HG03039 (cell line): ENCODE measurements around the gene SPTBN1.
A peak's percentile ranks its signal among the peaks of the same experiment; 100 is the strongest.
"Not testable (repeated sequence)": the region's sequence is repeated elsewhere in the genome, so short reads cannot be mapped to it uniquely, and the experiment has no call there.

Experiments used
- ATAC-seq: cut with Tn5 transposase; IDR thresholded peaks from one replicate; pipeline ENCODE4 v1.9.1; 2021; ENCODE audit warnings: mild to moderate bottlenecking, moderate library complexity; ENCODE audit not compliant: unreplicated experiment

Gene SPTBN1

GRCh38 chr2:54468673-54469072, 12.5 kb downstream of the SPTBN1 start:
- ATAC-seq, result no peak

- no peak for ATAC-seq
Measured at GRCh38 chr2:54469484-54470053, 13.4 kb downstream of the SPTBN1 start.

GRCh38 chr2:54470266-54470938, 14.3 kb downstream of the SPTBN1 start:
- ATAC-seq, result no peak

DNA sequence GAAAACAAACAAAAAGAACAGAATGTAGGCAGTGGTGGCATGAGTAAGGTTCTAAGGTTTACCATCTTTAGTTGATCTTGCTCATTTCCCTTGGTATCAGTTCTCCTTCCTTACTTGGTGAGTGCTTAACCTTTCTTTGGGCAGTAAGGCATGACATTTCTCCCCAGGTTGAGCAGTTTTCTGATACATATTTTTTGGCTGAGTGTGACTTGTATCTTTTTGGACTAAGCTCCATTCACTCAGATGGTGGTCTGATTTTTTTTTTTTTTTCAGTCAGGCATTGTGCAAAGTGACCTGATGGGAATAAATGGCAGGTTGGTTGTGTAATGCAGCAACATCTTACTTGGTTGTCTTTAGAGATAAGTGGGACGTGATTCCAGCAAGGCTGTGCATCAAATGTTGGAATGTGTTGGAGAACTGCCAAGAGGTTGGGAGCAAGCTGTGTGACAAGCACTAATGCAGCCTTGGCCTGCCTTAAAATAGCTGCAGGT, 15.1 kb downstream of the SPTBN1 start:
- peak; percentile 49 for ATAC-seq

GRCh38 chr2:54473851-54474250, 17.7 kb downstream of the SPTBN1 start:
- ATAC-seq, result no peak

DNA sequence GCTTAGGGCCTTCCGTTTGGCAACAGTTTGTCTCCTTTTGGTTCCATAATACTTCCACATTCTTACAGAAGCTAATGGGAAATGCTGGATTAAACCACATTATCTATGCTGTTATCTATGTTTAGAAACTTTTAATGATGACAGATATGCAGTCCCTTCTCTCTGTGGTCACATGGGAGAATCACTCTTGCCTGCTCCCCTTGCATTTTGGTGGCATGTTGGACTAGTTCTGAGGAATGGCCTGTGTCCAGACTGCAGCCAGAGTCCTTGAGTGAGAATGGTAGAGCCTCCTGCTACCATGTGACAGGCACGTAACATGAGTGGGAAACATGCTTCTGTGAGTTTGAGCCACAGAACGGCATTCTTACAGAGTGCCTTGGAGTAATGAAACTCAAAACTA, 19.2 kb downstream of the SPTBN1 start:
- ATAC-seq, result no peak

DNA sequence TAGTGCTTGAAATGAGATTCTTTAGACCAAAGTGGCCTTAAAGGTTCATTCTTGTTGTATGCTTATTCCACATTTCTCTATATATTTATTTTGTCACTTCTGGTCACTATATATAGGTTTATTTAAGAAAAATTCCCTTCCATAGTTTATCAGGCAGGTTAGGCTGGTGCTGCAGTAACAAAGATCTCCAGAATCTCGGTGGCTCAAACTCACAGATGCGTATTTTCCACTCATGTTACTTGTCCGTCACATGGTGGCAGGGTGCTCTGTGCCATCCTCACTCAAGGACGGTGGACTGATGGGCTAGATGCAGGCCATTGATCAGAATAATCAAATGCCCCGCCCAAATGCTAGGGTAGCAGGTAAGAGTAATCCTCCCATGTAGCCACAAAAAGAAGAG, 19.8 kb downstream of the SPTBN1 start:
- no peak for ATAC-seq

DNA sequence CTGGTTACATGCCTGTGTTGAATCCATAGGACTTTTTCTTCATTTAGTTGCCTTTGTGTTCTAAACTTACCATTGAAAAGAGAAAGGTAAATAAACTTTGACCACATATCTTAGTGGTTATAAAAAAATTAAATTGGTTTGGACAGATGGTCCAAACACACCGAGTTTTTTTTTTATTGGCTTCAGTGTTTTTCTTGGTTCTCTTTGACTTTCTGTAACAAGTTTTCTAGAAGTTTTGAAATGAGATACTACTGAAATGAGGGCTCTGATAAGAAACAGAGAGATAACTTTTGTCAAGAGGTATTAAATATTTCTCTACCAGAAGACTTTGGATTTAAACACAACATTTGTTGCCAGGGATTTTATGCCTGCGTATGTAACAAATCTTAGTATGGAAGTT, 20.7 kb downstream of the SPTBN1 start:
- ATAC-seq, result no peak

DNA sequence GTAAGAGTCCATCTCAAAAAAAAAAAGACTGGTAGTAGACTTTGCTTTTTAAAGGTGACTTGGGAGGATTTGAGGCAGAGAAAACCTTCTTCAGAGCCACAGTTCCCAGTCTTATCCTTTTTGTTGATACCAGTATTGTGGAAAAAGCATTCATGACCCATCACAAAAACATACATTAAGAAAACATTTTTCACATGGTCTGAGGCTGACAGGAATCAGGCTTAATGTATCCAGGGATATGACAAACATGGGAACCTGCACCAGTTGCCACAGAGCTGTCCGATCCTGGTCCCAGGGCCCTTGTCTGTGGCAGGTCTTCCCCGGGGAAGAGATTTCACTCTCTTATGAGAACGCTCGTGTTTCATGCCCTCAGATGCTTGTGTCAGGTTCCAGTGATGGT, 21.8 kb downstream of the SPTBN1 start:
- no peak for ATAC-seq

- ATAC-seq, result no peak
Measured at GRCh38 chr2:54478899-54479298, 22.8 kb downstream of the SPTBN1 start.

DNA sequence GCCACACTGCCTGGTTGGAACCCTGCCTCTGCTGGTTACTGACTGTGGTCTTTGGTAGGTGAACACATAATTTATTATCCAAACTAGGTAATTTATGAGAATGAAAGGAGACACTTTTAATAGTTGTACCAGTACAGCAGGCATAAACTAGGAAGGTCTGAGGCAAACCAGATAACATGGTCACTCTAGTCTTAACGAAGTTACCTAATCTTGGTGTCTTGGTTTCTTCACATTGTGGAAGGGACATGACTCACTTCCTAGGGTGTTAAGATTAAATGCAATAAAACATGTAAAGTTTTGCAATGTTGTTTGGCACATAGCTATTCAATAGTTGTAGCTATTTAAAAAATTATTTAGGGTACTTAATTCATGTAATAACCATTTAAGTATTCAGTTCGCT, 23.3 kb downstream of the SPTBN1 start:
- no peak for ATAC-seq

GRCh38 chr2:54480025-54480424, 23.9 kb downstream of the SPTBN1 start:
- peak; percentile 54 for ATAC-seq

DNA sequence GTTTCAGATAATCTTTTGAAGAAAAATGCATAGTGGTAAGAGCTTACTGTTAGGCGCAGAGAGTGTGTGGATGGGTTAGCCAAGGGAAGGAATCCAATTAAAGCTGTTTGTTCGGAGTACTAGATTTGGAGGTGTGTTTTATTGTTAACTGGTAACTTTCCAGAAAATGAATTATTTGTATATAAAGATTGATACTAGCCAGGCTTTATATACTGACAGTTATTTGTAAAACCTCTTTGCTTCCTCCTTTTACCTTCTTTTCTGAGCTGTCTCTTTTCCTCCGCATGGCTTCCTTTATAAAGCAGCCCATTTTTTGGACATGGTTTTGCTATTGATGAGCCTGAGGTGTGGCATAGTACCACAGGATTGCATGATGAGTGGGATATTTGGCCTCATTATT, 25.6 kb downstream of the SPTBN1 start:
- no peak for ATAC-seq

- ATAC-seq, result no peak
Measured at GRCh38 chr2:54482715-54483114, 26.6 kb downstream of the SPTBN1 start.

DNA sequence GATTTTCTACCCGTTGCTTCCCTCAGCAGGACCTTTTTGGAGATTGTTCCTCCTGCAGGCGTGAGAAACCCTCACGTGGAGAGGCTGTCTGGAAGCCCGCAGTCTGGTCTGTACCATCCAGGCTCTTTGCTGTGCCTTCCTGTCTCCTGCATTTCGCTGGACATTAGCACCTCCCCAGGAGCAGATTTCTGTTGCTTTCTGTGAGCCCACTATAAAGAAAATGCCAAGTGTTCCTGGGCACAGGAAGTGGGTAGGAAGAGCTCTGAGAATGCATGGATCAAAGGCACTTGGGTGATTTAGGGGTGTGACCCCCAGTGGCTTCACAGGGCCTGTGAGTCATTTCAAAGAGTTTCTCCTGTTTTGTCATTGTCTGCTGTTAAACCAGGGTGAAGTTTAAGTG, 27.3 kb downstream of the SPTBN1 start:
- no peak for ATAC-seq

- not testable (repeated sequence) for ATAC-seq
Measured at GRCh38 chr2:54485756-54486155, 29.6 kb downstream of the SPTBN1 start.

DNA sequence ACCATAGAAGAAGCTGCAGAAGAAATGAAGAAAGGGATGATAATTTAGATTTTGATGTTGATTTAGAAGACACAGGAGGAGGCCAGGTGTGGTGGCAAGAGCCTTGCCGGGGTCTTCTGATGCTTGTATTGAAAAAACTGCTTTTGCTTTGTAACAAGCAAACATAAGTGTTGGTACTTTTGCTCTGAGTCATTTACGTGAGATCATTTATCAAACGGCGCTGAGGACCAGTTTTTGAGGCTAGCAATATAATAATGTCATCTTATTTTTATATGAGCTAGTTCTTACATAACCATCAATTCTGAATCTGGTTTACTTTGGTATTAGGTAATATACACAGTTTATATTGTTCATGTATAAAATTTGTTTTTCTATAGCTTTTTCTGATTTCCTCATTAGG, 30.6 kb downstream of the SPTBN1 start:
- ATAC-seq, result no peak

DNA sequence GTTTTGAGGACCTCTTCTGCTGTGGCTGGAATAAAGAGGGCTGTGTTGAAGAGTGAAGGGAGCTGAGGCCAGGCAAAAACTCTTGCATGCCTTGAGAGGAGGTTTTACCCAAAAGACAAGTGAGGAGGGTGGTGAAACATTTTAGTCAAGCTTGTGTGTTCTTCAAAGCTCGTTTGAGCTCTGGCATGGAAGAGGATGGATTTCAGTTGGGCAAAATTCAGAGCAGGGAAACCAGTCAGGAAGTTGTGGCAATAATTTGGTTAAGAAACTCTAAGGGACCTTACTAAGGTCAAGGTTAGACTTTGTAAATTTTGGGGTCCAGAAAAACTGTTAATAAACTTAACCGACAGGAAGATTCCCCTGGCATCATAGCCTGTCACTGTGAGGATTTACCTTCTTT, 34.7 kb downstream of the SPTBN1 start:
- ATAC-seq, result no peak

GRCh38 chr2:54492335-54492734, 36.2 kb downstream of the SPTBN1 start:
- no peak for ATAC-seq

DNA sequence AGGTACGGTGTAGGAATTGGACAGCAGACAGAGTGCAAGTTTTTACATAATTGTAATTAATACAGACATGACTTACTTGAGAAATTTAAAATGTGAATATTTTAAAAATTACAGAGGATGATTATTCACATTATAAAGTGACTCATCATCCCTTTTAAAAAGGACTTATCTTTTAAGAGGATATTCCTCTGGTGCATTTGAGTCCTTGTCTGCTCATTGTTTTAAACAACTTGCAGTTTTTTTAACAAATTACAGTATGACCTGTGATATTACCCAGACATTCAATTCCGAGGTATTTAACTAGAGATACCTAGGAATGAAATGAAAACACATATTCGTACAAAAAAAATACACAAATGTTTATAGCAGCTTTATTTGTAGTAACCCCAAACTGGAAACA, 38.0 kb downstream of the SPTBN1 start:
- ATAC-seq, result no peak

GRCh38 chr2:54496920-54497319, 40.8 kb downstream of the SPTBN1 start:
- ATAC-seq, result no peak

GRCh38 chr2:54497763-54498680, 41.9 kb downstream of the SPTBN1 start:
- ATAC-seq, result no peak
